NCI-H1436 (cell line): ENCODE measurements around the gene SPCS1.

Source experiments
- DNase-seq: peaks from one replicate; lab custom pipeline; 2025; lab: John Stamatoyannopoulos, UW

The SPCS1 gene

GRCh38 chr3:52730681-52731080 lies 24.8 kb downstream of the SPCS1 start:
- no peak for DNase-seq

GRCh38 chr3:52731590-52731989 lies 25.7 kb downstream of the SPCS1 start:
- DNase-seq = no peak

- DNase-seq = no peak
These were observed 27.5 kb downstream of the SPCS1 start for GRCh38 chr3:52733256-52733891.

GRCh38 chr3:52739730-52740129 lies 33.8 kb downstream of the SPCS1 start:
- no peak for DNase-seq

DNA sequence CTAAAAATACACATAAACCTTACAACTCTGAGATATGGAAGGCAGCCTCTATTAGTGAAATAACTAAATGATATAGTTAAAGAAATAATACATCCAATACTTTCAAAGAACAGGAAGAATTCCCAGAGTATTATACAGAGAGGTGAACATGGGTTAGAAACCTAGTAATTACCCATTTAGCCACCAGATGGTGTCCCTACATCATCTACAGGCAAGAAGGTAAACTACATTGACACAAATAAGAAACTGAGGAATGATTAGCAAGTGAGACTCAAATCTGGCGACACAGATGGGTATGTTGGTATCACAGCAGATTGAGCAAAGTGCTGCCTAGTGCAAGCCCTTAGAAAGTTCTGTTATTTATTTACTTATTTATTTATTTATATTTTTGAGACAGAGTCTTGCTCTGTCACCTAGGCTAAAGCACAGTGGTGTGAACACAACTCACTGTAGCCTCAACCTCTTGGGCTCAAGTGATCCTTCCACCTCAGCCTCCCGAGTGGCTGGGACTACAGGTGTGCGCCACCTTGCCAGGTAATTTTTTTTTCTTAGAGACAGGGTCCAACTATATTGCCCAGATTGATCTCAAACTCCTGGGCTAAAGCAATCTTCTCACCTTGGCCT lies 36.6 kb downstream of the SPCS1 start:
- DNase-seq = no peak

GRCh38 chr3:52743152-52743551 lies 37.2 kb downstream of the SPCS1 start:
- no peak for DNase-seq

GRCh38 chr3:52743721-52744120 lies 37.8 kb downstream of the SPCS1 start:
- DNase-seq = no peak

- no peak for DNase-seq
These were observed 46.2 kb downstream of the SPCS1 start for GRCh38 chr3:52752045-52752660.

GRCh38 chr3:52754373-52754772 lies 48.5 kb downstream of the SPCS1 start:
- DNase-seq = no peak

DNA sequence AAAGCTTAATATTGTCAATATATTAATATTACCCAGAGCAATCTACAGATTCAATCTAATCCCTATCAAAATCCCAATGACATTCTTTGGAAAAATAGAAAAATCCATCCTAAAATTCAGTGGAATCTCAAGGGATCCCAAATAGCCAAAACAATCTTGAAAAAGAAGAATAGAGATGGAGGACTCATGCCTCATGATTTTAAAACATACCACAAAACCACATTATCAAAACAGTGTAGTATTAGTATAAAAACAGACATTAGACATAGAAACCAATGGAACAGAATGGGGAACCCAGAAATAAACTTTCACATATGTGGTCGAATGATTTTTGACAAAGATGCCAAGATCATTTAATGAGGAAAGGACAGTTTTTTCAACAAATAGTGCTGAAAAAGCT lies 50.2 kb downstream of the SPCS1 start:
- DNase-seq = no peak
